Spleen (tissue), 7 donors: ENCODE results near the gene ANO2.

ENCODE experiments used
- POLR2A ChIP-seq, 3 donors: fragments of 450-650 bp; IDR thresholded peaks; one replicate each; pipeline ENCODE4 v1.5.1; 2017; ENCODE audit warnings: antibody characterized with exemption in 3 of 3, mild to moderate bottlenecking in 1 of 3
- TF ChIP-seq, protein P1 (sequence below), 11 experiments: fragments of 200-600 bp in 7 of 11; fragments of 450-650 bp in 4 of 11; sonication (generic) in 4 of 11; IDR thresholded peaks in 8 of 11; conservative IDR thresholded peaks in 3 of 11; 1 replicate in 7 of 11; 2 replicates in 4 of 11; pipeline versions ENCODE4 v1.4.0 to v1.8.0; 2016 to 2021; ENCODE audit warnings: antibody characterized with exemption in 11 of 11, inconsistent platforms in 4 of 11, mild to moderate bottlenecking in 1 of 11
- donor health status: DM: no; HTN: no; CAD: no; lungs with moderate emphysema.
- donor health status: DM: no; HTN: no; CAD: no.
- donor health status: DM: no; HTN: no; CAD: no.

DNA sequence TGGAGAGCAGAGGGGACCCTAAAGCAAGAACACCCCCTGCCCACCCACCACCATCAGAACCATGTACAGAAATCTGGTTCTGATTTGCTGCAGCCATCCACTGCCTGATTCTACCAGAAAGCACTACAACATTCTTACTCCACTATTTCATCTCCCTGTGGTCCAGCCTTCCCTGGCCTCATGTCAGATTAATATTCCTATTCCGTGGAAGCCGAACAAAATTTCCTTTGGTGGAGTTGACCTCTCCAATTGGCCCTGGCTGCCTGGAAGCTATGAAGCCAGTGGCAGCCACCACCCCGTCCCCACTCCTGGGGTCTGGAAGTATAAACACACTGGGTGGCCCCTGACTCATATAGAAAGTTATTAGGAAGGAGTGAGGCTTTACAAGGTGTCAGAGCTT is 60.2 kb downstream of the ANO2 start:
- TF ChIP-seq, protein P1, sequence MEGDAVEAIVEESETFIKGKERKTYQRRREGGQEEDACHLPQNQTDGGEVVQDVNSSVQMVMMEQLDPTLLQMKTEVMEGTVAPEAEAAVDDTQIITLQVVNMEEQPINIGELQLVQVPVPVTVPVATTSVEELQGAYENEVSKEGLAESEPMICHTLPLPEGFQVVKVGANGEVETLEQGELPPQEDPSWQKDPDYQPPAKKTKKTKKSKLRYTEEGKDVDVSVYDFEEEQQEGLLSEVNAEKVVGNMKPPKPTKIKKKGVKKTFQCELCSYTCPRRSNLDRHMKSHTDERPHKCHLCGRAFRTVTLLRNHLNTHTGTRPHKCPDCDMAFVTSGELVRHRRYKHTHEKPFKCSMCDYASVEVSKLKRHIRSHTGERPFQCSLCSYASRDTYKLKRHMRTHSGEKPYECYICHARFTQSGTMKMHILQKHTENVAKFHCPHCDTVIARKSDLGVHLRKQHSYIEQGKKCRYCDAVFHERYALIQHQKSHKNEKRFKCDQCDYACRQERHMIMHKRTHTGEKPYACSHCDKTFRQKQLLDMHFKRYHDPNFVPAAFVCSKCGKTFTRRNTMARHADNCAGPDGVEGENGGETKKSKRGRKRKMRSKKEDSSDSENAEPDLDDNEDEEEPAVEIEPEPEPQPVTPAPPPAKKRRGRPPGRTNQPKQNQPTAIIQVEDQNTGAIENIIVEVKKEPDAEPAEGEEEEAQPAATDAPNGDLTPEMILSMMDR (IDR thresholded peaks at IDR 0.05 in 8 of 11, conservative IDR thresholded peaks at IDR 0.05 in 3 of 11): no peak
- TF ChIP-seq POLR2A (IDR thresholded peaks at IDR 0.05): no peak
